GM12891 (cell line): ENCODE data around the gene LAPTM5.

Experiments
- PAX5 ChIP-seq: IDR thresholded peaks from 2 replicates; pipeline ENCODE4 v1.6.1; 2011; ENCODE audit warnings: low read length, moderate library complexity, mild to moderate bottlenecking; ENCODE audit not compliant: insufficient read depth, severe bottlenecking
- POLR2A ChIP-seq: IDR thresholded peaks from 2 replicates; pipeline ENCODE4 v1.6.1; 2011; ENCODE audit warnings: low read depth, low read length, control low read depth
- POLR2AphosphoS5 ChIP-seq: IDR thresholded peaks from 2 replicates; pipeline ENCODE4 v1.6.1; 2011; ENCODE audit warnings: low read depth, low read length, control low read depth
- POU2F2 ChIP-seq: IDR thresholded peaks from 2 replicates; pipeline ENCODE4 v1.6.1; 2011; ENCODE audit warnings: low read depth, mild to moderate bottlenecking, control low read depth, low read length, moderate library complexity
- SPI1 ChIP-seq: IDR thresholded peaks from 2 replicates; pipeline ENCODE4 v1.6.1; 2011; ENCODE audit warnings: low read depth, low read length, control low read depth
- TAF1 ChIP-seq: IDR thresholded peaks from 2 replicates; pipeline ENCODE4 v1.6.1; 2011; ENCODE audit warnings: low read depth, low read length, control low read depth

DNA sequence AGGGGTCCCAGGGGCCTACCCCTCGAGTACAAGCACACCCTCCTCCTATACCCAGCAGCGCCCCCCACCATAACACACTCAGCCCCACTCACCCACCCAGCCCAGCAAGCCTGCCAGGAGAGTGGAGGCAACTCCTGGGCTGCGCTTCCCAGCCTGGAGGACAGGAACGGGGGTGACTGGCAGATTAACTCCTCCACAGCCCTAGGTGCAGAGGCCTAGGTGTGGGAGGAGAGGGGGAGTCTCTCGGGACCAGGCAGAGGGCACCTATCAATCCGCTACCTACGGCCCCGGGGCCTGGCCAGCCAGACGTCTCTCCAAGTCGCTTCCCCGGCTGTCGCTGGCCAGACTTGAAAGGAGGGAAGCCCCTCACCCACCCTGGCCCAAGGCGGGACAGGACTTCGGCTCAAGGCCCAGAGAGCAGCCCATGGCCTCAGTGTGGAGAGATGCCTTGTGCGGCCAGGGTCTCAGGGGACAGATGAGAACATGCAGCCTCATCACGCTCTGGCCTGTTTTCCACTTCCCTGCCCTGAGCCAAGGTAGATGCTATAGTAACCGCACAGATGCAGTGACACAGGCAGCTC lies 59.1 kb downstream of the LAPTM5 start:
- no peak for TF ChIP-seq POLR2AphosphoS5
- TF ChIP-seq TAF1, result no peak
- TF ChIP-seq POLR2A, result no peak
- no peak for TF ChIP-seq SPI1
- no peak for TF ChIP-seq POU2F2
- no peak for TF ChIP-seq PAX5
